Vagina (tissue), 2 donors: ENCODE data around the gene SLC12A4. TPM values are rescaled to one million over a fixed set of nuclear protein-coding genes. Genes with fewer than 3 reads are reported as not detected.
"Not testable (repeated sequence)": the region's sequence is repeated elsewhere in the genome, so short reads cannot be mapped to it uniquely, and the experiment has no call there.

Source experiments
- DNase-seq, 2 donors: peaks; one replicate each; pipeline ENCODE4 v3.0.0-alpha.2; 2017; ENCODE audit errors: extremely low spot score in 2 of 2
- H3K27ac ChIP-seq: fragments of 200-600 bp; sonication (generic); one replicate; pipeline ENCODE4 v1.5.1; 2019
- H3K27me3 ChIP-seq: fragments of 200-600 bp; sonication (generic); one replicate; pipeline ENCODE4 v1.5.1; 2019
- H3K36me3 ChIP-seq, 2 donors: fragments of 200-600 bp; sonication (generic); one replicate each; pipeline ENCODE4 v1.5.1; 2017 to 2019
- H3K4me1 ChIP-seq: fragments of 200-600 bp; sonication (generic); one replicate; pipeline ENCODE4 v1.5.1; 2019
- H3K4me3 ChIP-seq, 2 donors: fragments of 200-600 bp; sonication (generic); 1 replicate in 1 of 2; 2 replicates in 1 of 2; pipeline ENCODE4 v1.5.1; 2016 to 2019
- H3K9me3 ChIP-seq: fragments of 200-600 bp; sonication (generic); one replicate; pipeline ENCODE4 v1.5.1; 2019
- CTCF ChIP-seq, 3 experiments: fragments of 450-650 bp in 2 of 3; fragments of 200-600 bp in 1 of 3; sonication (generic) in 1 of 3; IDR thresholded peaks; one replicate each; pipeline ENCODE4 v1.5.1; 2017 to 2019; ENCODE audit warnings: antibody characterized with exemption in 3 of 3, mild to moderate bottlenecking in 2 of 3, moderate library complexity in 2 of 3
- POLR2A ChIP-seq, 2 donors: fragments of 450-650 bp; IDR thresholded peaks; one replicate each; pipeline ENCODE4 v1.6.1; 2017; ENCODE audit warnings: antibody characterized with exemption in 2 of 2, mild to moderate bottlenecking in 2 of 2, moderate library complexity in 2 of 2
- POLR2AphosphoS5 ChIP-seq, 2 donors: sonication (generic); formaldehyde crosslinking; IDR thresholded peaks; one replicate each; pipeline ENCODE4 v1.9.0; 2017; ENCODE audit warnings: antibody characterized with exemption in 2 of 2, mild to moderate bottlenecking in 2 of 2, low read depth in 1 of 2; ENCODE audit not compliant: insufficient read depth in 1 of 2
- intact Hi-C: fragments of 100-400 bp; cut with DNase I; formaldehyde crosslinking; loops from one replicate; pipeline ENCODE4 v1.15.1; 2023
- total RNA-seq: library from RNA; depleted of rRNA; stranded (reverse); fragments of >200 nt; gene quantifications from one replicate; pipeline ENCODE4 v1.2.3, GENCODE V29; 2016

SLC12A4 gene
- total RNA-seq, result 43.2 TPM

DNA sequence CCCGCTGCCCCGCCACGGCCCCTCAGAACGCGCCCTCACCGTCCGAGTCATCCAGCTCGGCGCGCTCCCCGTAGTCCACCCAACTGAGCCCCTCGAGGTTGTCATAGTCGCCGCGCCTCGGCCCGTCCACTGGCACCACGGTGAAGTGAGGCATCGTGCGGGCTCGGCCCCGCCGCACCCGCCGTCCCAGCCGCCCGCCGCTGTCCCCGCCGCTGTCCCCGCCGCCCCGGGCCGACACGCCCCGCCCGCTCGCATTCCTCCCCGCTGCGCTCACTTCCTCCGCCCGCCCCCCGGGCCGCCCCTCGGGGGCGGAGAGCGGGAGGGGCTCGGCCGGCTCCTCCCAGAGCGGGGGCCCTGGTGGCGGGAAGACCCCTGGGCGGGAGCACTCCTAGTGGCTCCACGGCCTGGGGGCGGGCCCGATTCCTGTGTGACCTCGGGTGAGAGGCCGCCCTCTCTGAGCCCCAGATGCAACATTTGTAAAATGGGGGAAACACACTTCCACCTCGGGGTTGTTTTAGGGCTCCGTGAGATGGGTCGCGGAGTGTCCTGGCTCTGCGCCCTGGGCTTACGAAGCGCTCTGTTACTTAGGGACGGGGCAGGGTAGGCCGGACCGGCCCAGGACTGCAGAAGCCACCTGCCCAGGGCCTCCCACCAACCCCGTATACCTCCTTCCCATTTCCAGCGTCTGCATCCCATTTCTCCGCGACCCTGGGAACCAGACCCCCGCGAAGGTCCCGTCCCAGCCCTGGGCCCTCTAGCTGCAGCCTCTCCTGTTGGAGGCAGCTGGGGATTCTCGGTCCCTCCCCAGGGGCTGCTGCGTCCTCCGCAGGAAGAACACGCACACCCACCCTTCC lies at the start of gene SLC12A4:
TSS of gene SLC12A4 (minus strand) at position 238 of the 854 bp plus-strand sequence. CDS start at position 154, 84 bp downstream.
- TF ChIP-seq CTCF (IDR thresholded peaks at IDR 0.05) (peak in 1 of 3 experiments; percentile 3), POLR2AphosphoS5 (IDR thresholded peaks at IDR 0.05; ENCODE audit: insufficient read depth in 1 of 2, low read depth in 1 of 2) (peak in 1 of 2 donors; percentile 87), POLR2A (IDR thresholded peaks at IDR 0.05) (peak in 1 of 2 donors; percentile 91)
- peaks cover 53% of the 10 kb centered on the region for H3K4me1 ChIP-seq

GRCh38 chr16:68015681-68016080 lies 47.2 kb upstream of the SLC12A4 start, which contains the start of gene DPEP2NB:
Gene DPEP2NB, minus strand, starts transcription at chr16:68015911. Its CDS starts 141 bp downstream, at chr16:68015770.
- no peak within 1 kb of the TSS for H3K4me3 ChIP-seq
- H3K4me1 ChIP-seq, result no peaks in the 10 kb centered on the region
- no peaks in the 10 kb centered on the region for H3K9me3 ChIP-seq
- H3K27ac ChIP-seq, result no peak within 1 kb of the TSS
- no peaks in the 10 kb centered on the region for H3K27me3 ChIP-seq
- intact Hi-C loops, result no loop called here
- DNase-seq, result no peak
- no peak for TF ChIP-seq POLR2A (IDR thresholded peaks at IDR 0.05)
- no peaks in the 10 kb centered on the region for H3K36me3 ChIP-seq

More for the DNA sequence above, at the start of gene SLC12A4:
- DNase-seq, result no peak
- Histone ChIP-seq H3K27me3 (no peaks in the 10 kb centered on the region), H3K27ac (peak within 1 kb of the TSS; percentile 89), H3K9me3 (no peaks in the 10 kb centered on the region), H3K36me3 (no peaks in the 10 kb centered on the region), H3K4me3 (peak within 1 kb of the TSS; percentile 81 to 91)
- intact Hi-C loops, result no loop called here

GRCh38 chr16:68013440-68013839 lies 45.0 kb upstream of the SLC12A4 start:
- H3K9me3 ChIP-seq, result no peaks in the 10 kb centered on the region
- DNase-seq, result no peak
- H3K27me3 ChIP-seq, result no peaks in the 10 kb centered on the region
- peak in 1 of 2 donors; percentile 53 for TF ChIP-seq POLR2AphosphoS5 (IDR thresholded peaks at IDR 0.05; ENCODE audit: insufficient read depth in 1 of 2, low read depth in 1 of 2)
- TF ChIP-seq CTCF (IDR thresholded peaks at IDR 0.05), result no peak
- H3K4me1 ChIP-seq, result no peaks in the 10 kb centered on the region
- H3K27ac ChIP-seq, result peak overlapping the region; percentile 17
- no peak overlapping the region for H3K4me3 ChIP-seq
- intact Hi-C loops, result no loop called here
- H3K36me3 ChIP-seq, result no peaks in the 10 kb centered on the region

GRCh38 chr16:68009872-68010271 lies 41.4 kb upstream of the SLC12A4 start:
- DNase-seq, intact Hi-C loops, H3K4me1 ChIP-seq: not testable (repeated sequence)

GRCh38 chr16:68009157-68009735 lies 40.8 kb upstream of the SLC12A4 start:
- intact Hi-C loops, result no loop called here
- no peak for DNase-seq
- Histone ChIP-seq H3K9me3 (no peaks in the 10 kb centered on the region), H3K27ac (no peak overlapping the region), H3K27me3 (no peaks in the 10 kb centered on the region), H3K4me1 (no peaks in the 10 kb centered on the region), H3K4me3 (no peak overlapping the region), H3K36me3 (no peaks in the 10 kb centered on the region)
- TF ChIP-seq POLR2A (IDR thresholded peaks at IDR 0.05) (no peak), CTCF (IDR thresholded peaks at IDR 0.05) (no peak), POLR2AphosphoS5 (IDR thresholded peaks at IDR 0.05; ENCODE audit: insufficient read depth in 1 of 2, low read depth in 1 of 2) (no peak)

More at GRCh38 chr16:68009872-68010271, 41.4 kb upstream of the SLC12A4 start:
- H3K9me3 ChIP-seq, H3K27me3 ChIP-seq, H3K27ac ChIP-seq, H3K36me3 ChIP-seq, H3K4me3 ChIP-seq: not testable (repeated sequence)
